Activated naive CD4-positive, alpha-beta T cell treated with anti-CD3 and anti-CD28 coated beads, Interleukin-2, amount 10 ng/mL, durations not matched to agents 7 days and 5 days (primary cell): ENCODE results near the gene GFPT1.

Experiments used
- CTCF ChIA-PET: fragments of 350-600 bp; sonication (Branson Sonifier 250); formaldehyde crosslinking; loops from one replicate; lab custom pipeline; 2021; ENCODE audit warnings: antibody characterized with exemption; lab: Charles Lee
- DNase-seq: peaks from one replicate; pipeline ENCODE4 v3.0.0-alpha.2; 2020
- H3K27ac Mint-ChIP-seq: one replicate; pipeline ENCODE4 v1.8.0; 2021; ENCODE audit warnings: mild to moderate bottlenecking, moderate library complexity, mixed read lengths
- H3K27me3 Mint-ChIP-seq: one replicate; pipeline ENCODE4 v1.8.0; 2021; ENCODE audit warnings: mild to moderate bottlenecking, mixed read lengths
- H3K36me3 Mint-ChIP-seq: one replicate; pipeline ENCODE4 v1.8.0; 2021; ENCODE audit warnings: mixed read lengths
- H3K4me1 Mint-ChIP-seq: one replicate; pipeline ENCODE4 v1.8.0; 2021; ENCODE audit warnings: mixed read lengths
- H3K4me3 Mint-ChIP-seq: one replicate; pipeline ENCODE4 v1.8.0; 2021; ENCODE audit warnings: mild to moderate bottlenecking, moderate library complexity, mixed read lengths
- H3K9me3 Mint-ChIP-seq: one replicate; pipeline ENCODE4 v1.8.0; 2021; ENCODE audit warnings: mixed read lengths

GFPT1 gene

GRCh38 chr2:69333352-69333751, 53.7 kb downstream of the GFPT1 start:
- CTCF ChIA-PET: no interaction called here
- no peak overlapping the region for H3K27ac Mint-ChIP-seq
- H3K27me3 Mint-ChIP-seq: no peaks in the 10 kb centered on the region
- no peak for DNase-seq
- no peaks in the 10 kb centered on the region for H3K9me3 Mint-ChIP-seq
- H3K4me3 Mint-ChIP-seq: no peak overlapping the region
- no peaks in the 10 kb centered on the region for H3K4me1 Mint-ChIP-seq
- peaks cover 47% of the 10 kb centered on the region for H3K36me3 Mint-ChIP-seq

- H3K4me3 Mint-ChIP-seq: no peak overlapping the region
- H3K27ac Mint-ChIP-seq: no peak overlapping the region
- CTCF ChIA-PET: no interaction called here
- H3K9me3 Mint-ChIP-seq: no peaks in the 10 kb centered on the region
- peaks cover 52% of the 10 kb centered on the region for H3K36me3 Mint-ChIP-seq
- H3K27me3 Mint-ChIP-seq: no peaks in the 10 kb centered on the region
- no peak for DNase-seq
- H3K4me1 Mint-ChIP-seq: no peaks in the 10 kb centered on the region
These were observed 56.2 kb downstream of the GFPT1 start for GRCh38 chr2:69330781-69331180.

DNA sequence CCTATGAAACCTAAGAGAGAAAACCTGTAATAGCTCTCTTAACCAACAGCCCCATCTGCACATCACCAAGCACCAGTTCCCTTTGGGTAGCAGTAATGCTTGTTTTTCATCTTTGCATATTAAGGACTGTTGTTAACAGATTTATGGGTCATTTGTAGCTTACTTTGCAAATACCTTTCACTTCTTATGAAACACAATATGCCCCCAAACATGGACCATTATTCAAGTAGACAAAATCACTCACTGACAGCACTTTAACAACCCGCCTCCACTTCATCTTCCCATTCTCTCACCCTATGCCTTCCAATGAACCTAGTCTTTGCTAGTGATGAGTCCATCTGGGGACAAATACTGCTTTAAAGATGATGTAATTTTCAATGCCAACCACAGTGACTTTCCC, 64.4 kb downstream of the GFPT1 start:
- no peak overlapping the region for H3K27ac Mint-ChIP-seq
- CTCF ChIA-PET: no interaction called here
- no peaks in the 10 kb centered on the region for H3K4me1 Mint-ChIP-seq
- H3K9me3 Mint-ChIP-seq: no peaks in the 10 kb centered on the region
- peaks cover 46% of the 10 kb centered on the region for H3K36me3 Mint-ChIP-seq
- no peaks in the 10 kb centered on the region for H3K27me3 Mint-ChIP-seq
- DNase-seq: no peak
- H3K4me3 Mint-ChIP-seq: no peak overlapping the region

DNA sequence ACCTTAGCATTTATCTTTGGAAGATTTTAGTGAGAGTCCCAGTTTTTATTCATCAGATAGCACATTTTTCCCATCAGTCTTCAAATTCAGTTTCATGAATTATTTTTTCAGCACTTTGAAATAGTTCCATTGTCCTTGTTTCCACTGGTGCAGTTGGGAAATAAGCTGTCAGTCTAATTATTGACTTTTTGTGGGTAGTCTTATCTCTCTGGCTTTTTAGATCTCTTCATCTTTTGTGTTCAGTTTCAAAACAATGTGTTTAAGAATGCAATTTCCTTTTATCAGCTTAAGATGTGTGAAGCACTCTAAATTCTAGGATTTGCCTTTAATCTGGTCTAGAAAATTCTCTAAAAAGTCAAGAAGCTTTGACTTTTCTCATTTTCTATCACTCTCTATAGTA, 70.5 kb downstream of the GFPT1 start:
- H3K4me1 Mint-ChIP-seq: peaks cover 12% of the 10 kb centered on the region
- no peaks in the 10 kb centered on the region for H3K27me3 Mint-ChIP-seq
- no peak for DNase-seq
- H3K9me3 Mint-ChIP-seq: peaks cover 8% of the 10 kb centered on the region
- H3K36me3 Mint-ChIP-seq: peaks cover 18% of the 10 kb centered on the region
- no peak overlapping the region for H3K27ac Mint-ChIP-seq
- H3K4me3 Mint-ChIP-seq: no peak overlapping the region
- CTCF ChIA-PET: interaction anchor here (2.3 kb wide), 1 partner anchor 10 kb away, joined by 7 read pairs; no protein-coding TSS in a partner anchor

GRCh38 chr2:69315160-69315761, 71.8 kb downstream of the GFPT1 start:
- Mint-ChIP-seq H3K9me3 (peaks cover 8% of the 10 kb centered on the region), H3K27ac (no peak overlapping the region), H3K4me1 (peaks cover 12% of the 10 kb centered on the region), H3K27me3 (peaks cover 4% of the 10 kb centered on the region), H3K4me3 (no peak overlapping the region), H3K36me3 (peaks cover 13% of the 10 kb centered on the region)
- DNase-seq: no peak
- CTCF ChIA-PET: no interaction called here

GRCh38 chr2:69311024-69311416, 76.0 kb downstream of the GFPT1 start:
- CTCF ChIA-PET: no interaction called here
- Mint-ChIP-seq H3K9me3 (no peaks in the 10 kb centered on the region), H3K27ac (no peak overlapping the region), H3K36me3 (no peaks in the 10 kb centered on the region), H3K4me3 (no peak overlapping the region), H3K4me1 (peaks cover 27% of the 10 kb centered on the region), H3K27me3 (peaks cover 34% of the 10 kb centered on the region)
- DNase-seq: no peak

DNA sequence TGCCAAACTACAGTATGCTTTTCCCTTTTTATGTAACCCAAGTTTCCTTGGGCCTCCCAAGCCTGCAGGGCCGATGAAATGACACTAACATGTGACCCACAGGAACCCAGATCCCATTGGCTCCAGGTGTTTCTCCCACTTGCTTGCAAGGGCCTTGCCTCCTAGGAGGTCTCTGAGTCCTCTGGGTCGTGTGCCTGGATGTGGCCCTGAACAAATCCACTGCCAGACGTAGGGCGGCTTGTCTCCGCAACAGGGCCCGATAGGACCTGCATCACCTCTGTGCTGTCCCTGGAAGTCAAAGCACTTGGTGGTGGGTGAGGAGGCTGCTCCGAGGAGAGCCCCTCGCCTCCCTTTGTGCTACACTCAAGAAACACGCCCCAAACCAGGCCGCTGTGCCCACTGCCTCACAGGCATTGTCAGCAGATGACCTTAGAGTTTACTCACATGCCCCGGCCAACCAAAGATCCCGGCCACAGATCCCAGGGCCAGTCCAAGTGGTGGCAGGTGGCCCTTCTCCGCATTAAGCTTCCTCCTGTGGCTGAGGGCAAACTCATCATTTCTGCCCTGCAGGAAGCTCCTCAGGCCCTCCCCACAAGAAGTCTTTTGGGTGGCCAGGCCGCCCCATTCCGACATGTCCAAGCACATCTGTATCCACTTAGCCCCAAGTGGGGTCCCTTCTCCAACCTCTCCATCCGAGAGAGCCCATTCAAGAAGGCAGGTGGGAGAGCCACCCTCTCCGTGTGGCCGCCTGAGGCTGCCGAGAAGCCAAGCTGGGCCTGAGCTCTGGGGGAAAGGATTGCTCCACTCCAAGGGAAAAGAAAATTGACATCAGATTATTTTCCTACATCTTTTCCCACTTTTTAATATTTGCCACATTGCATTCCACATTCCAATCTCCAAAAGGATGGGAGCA, 76.7 kb downstream of the GFPT1 start:
- CTCF ChIA-PET: no interaction called here
- peaks cover 26% of the 10 kb centered on the region for H3K4me1 Mint-ChIP-seq
- H3K27ac Mint-ChIP-seq: no peak overlapping the region
- H3K9me3 Mint-ChIP-seq: no peaks in the 10 kb centered on the region
- H3K36me3 Mint-ChIP-seq: no peaks in the 10 kb centered on the region
- H3K27me3 Mint-ChIP-seq: peaks cover 41% of the 10 kb centered on the region
- DNase-seq: no peak
- no peak overlapping the region for H3K4me3 Mint-ChIP-seq

DNA sequence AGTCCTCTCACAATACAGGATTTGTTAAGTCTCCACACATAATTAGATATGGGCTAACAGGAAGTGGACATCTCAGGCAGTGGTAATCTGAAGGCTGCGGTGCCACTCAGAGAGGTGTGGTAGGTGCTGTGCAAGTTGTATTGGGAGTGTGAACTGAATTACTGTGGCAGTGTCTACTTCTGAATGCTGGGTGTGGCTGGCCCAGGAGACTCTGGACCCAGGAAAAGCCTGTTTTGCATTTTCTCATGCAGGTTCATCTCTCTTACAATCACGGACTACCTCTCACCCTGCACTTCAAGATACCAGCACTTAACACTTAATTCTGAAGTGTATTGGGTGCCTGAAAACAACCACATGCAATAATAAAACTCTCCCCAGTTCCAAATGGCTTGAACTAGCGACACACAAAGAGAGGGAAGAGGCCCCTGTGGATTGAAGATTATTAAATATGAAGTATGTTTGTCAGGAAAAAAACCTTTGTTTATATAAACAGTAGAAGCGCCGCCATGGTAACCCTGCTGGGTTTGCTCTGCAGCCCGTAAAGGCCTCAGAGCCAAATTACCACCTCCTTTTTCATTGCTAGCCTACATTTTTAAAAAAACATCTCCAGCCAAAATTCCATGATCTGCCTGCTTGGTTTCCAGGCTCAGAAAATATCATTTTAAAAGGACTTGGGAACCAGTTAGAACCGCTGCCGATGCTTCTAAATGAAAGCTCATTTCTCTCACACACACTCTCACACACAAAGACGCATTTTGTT, 77.5 kb downstream of the GFPT1 start:
- CTCF ChIA-PET: no interaction called here
- Mint-ChIP-seq H3K4me1 (peaks cover 20% of the 10 kb centered on the region), H3K27me3 (peaks cover 49% of the 10 kb centered on the region), H3K4me3 (no peak overlapping the region), H3K36me3 (no peaks in the 10 kb centered on the region), H3K27ac (no peak overlapping the region), H3K9me3 (no peaks in the 10 kb centered on the region)
- no peak for DNase-seq

DNA sequence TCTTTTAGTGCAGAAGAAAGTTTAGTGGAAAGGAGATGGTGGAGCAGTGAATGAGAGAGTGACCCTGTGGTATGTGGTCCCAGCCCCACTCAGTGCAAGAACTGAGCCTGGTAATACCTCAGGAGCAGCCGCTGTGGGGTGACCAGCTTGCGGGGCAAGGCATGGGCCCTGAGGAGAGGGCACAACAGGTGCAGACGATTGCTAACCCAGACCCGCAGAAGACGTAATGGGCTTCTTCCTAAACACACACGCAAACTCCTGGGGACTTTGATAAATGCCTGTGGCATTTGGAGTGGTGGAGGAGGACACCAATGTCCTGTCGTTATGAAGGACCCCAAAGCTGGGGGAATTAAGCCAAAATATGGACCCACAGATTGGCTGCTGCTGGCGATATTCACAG, 78.7 kb downstream of the GFPT1 start:
- DNase-seq: no peak
- peaks cover 5% of the 10 kb centered on the region for H3K36me3 Mint-ChIP-seq
- peaks cover 3% of the 10 kb centered on the region for H3K9me3 Mint-ChIP-seq
- CTCF ChIA-PET: interaction anchor here (1.0 to 3.5 kb wide), 2 partner anchors 18 to 281 kb away, joined by 5 to 16 read pairs; no protein-coding TSS in a partner anchor
- H3K4me1 Mint-ChIP-seq: peaks cover 17% of the 10 kb centered on the region
- no peak overlapping the region for H3K27ac Mint-ChIP-seq
- H3K4me3 Mint-ChIP-seq: no peak overlapping the region
- peaks cover 59% of the 10 kb centered on the region for H3K27me3 Mint-ChIP-seq

DNA sequence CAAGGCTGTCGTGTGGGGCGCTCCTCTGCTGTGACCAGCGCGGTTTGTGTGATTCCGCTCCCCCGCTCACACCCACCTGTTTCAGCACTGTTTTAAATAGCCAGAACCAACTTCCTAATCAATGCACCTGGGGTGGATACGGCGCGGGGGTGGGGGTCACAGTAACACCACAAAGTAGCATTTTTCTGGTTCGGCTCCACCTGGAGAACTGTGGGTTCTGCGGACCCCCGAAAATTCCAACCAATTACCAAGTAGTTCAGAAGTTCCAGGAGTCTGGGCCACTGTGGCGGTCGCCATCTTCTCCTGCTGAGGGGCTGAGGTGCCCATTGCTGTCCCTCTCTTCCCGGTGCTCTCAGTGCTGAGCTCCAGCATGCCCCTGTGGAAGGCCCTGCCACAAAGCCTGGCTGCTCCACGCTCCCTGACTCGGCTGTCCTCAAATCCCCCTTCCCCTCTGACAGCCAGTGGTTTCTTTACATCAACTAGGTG, 79.4 kb downstream of the GFPT1 start:
- DNase-seq: no peak
- Mint-ChIP-seq H3K36me3 (peaks cover 5% of the 10 kb centered on the region), H3K27ac (no peak overlapping the region), H3K4me1 (peaks cover 17% of the 10 kb centered on the region), H3K4me3 (peak overlapping the region; percentile 66), H3K9me3 (peaks cover 3% of the 10 kb centered on the region), H3K27me3 (peaks cover 64% of the 10 kb centered on the region)
- CTCF ChIA-PET: interaction anchor here (0.5 to 3.5 kb wide), 5 partner anchors 19 to 365 kb away, joined by 3 to 16 read pairs (median 5); no protein-coding TSS in a partner anchor

DNA sequence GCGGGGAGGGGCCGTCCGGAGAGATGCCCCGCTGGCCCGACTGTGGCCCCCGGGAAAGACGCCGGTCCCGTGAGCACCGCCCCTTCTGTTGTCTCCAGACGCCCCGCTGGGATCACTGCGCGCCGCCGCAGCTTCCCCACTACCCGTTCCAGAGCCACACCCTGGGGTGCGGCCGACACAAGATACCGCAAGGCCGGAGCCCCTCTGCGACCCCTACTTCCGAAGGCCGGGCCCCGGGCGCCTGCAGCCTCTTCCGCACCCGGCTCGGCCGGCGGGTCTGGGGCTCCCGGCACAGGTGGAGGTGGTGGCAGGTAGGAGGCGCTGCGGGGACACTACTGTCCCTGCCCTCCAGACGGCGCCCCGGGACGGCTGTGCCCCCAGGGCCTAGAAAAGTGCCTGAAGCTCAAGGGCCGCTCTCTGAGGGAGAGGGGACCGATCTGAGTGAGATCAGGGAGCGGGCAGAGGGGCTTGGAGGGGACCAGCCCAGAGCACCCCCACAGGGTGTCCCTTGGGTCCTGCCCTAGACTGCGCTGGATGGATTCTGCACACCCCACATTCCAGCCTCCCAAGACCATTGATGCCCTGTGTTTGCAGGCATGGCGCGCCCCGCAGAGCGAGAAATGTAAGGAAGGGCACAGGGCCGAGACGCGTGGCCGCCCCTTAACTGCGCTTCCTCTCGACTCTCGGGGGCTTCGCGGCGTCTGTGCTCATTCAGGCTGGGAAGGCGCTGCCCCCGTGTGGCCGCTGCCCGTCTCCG, 80.0 kb downstream of the GFPT1 start:
- CTCF ChIA-PET: interaction anchor here (0.5 to 3.5 kb wide), 9 partner anchors 10 to 501 kb away, joined by 3 to 16 read pairs (median 5); no protein-coding TSS in a partner anchor
- Mint-ChIP-seq H3K36me3 (peaks cover 5% of the 10 kb centered on the region), H3K27me3 (peaks cover 69% of the 10 kb centered on the region), H3K4me3 (peak overlapping the region; percentile 66), H3K9me3 (peaks cover 3% of the 10 kb centered on the region), H3K4me1 (peaks cover 17% of the 10 kb centered on the region), H3K27ac (peak overlapping the region; percentile 9)
- DNase-seq: peak; percentile 75

DNA sequence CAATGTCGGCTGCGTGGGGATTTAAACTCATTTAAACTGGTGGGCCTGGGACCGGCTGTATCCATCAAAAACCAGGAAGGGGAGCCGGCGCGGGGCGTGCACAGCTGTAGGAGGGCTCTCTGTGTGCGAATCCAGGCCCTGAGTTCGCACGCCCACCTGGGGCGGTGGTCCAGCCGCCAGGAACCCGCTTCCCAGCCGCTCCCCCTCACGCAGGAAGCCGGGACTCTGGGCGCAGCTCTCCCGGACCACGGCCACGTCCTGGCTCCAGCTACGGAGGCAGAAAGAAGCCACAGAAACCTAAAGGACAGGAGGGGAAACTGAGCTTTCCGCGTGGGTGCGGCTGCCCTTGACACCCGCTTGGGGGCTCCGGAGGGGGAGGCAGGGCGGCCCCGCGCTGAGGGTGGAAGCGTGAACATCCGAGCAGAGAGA, 80.6 kb downstream of the GFPT1 start:
- Mint-ChIP-seq H3K4me1 (peaks cover 17% of the 10 kb centered on the region), H3K4me3 (peak overlapping the region; percentile 66), H3K36me3 (peaks cover 5% of the 10 kb centered on the region), H3K27me3 (peaks cover 71% of the 10 kb centered on the region), H3K9me3 (peaks cover 3% of the 10 kb centered on the region), H3K27ac (no peak overlapping the region)
- CTCF ChIA-PET: interaction anchor here (0.5 to 3.5 kb wide), 9 partner anchors 11 to 843 kb away, joined by 3 to 16 read pairs (median 5); no protein-coding TSS in a partner anchor
- no peak for DNase-seq

GRCh38 chr2:69305712-69306392, 81.2 kb downstream of the GFPT1 start:
- peaks cover 74% of the 10 kb centered on the region for H3K27me3 Mint-ChIP-seq
- CTCF ChIA-PET: interaction anchor here (0.5 to 3.5 kb wide), 9 partner anchors 11 to 842 kb away, joined by 3 to 16 read pairs (median 5); no protein-coding TSS in a partner anchor
- no peak for DNase-seq
- H3K27ac Mint-ChIP-seq: no peak overlapping the region
- H3K9me3 Mint-ChIP-seq: peaks cover 3% of the 10 kb centered on the region
- peak overlapping the region; percentile 66 for H3K4me3 Mint-ChIP-seq
- H3K36me3 Mint-ChIP-seq: peaks cover 5% of the 10 kb centered on the region
- peaks cover 17% of the 10 kb centered on the region for H3K4me1 Mint-ChIP-seq
